Loucy (cell line): ENCODE data around the gene TMEM51.

Experiments used
- CTCF ChIP-seq: fragments of 200-600 bp; sonication (generic); conservative IDR thresholded peaks from 2 replicates; pipeline ENCODE4 v1.5.1; 2014; ENCODE audit warnings: mild to moderate bottlenecking, antibody characterized with exemption, low read length
- EZH2phosphoT487 ChIP-seq: fragments of 200-600 bp; IDR thresholded peaks from 2 replicates; pipeline ENCODE4 v1.6.1; 2018; ENCODE audit warnings: antibody characterized with exemption, mild to moderate bottlenecking, moderate library complexity, borderline replicate concordance

- TF ChIP-seq CTCF: no peak
- TF ChIP-seq EZH2phosphoT487: no peak
These were observed 33.3 kb downstream of the TMEM51 start for GRCh38 chr1:15186846-15187151.
